HG03378 (cell line): ENCODE results near the gene AAMP.

Experiments
- ATAC-seq: cut with Tn5 transposase; IDR thresholded peaks from one replicate; pipeline ENCODE4 v1.9.1; 2021; ENCODE audit warnings: mild to moderate bottlenecking, moderate library complexity; ENCODE audit not compliant: unreplicated experiment

AAMP gene

DNA sequence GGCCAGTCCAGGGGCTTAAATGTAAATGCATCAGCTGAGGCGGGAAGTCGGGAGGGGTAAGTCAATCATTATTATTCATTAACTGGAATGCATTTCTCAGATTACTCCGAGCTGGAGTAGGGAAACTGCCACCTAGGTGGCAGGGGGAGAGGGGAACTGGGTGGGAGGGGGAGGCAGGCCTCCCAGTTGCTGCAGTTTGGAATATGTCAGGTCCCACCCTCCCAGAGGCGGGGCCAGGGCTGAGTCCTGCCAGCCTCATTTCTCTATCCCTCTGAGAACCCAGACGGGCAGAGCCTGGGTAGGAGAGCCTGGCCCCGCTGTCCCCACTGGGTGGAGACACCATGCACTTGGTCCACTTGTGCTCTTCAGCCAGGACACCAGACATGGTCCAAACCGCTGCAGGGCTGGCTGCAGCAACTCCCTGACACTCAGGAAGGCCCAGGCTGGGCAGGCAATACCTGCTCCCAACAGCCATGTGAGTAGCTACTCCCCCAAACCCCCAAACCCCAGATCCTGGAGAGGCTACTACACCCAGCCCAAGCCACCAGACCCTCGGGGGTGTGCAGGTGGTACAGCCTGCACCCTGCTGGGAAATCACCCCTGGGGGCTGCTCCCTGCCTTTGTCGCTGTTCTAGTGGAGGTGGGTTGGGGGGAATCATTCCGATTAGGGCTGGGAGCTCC is 9.1 kb downstream of the AAMP start, which contains the start of gene GPBAR1:
Gene GPBAR1 (plus strand): TSS at position 274 of the 681 bp plus-strand sequence. CDS start 1,710 bp downstream, outside the sequence.
- no peak for ATAC-seq

DNA sequence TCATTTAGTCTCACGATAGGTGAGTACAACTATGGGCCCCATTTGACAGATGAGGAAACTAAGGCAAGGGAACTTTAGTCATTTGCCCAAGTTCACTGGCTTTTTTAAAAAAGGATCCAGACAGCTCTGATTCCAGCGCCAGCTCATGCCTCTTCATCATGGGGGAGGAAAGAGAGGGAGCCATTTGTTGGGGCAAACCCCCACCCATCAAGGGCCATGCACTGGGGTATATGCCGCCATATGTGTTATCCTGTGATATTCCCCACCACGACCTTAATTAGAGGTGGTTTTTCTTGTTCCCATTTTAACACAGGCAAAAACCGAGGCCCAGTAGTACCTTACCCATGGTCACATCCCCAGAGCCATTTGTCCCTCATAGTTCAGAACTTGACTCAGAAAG is 9.8 kb downstream of the AAMP start:
- no peak for ATAC-seq

GRCh38 chr2:218259099-218259961 is 10.6 kb downstream of the AAMP start:
- no peak for ATAC-seq

- ATAC-seq, result peak; percentile 61
Measured at GRCh38 chr2:218257390-218257981, 12.5 kb downstream of the AAMP start.

- no peak for ATAC-seq
Measured at GRCh38 chr2:218256612-218257350, 13.2 kb downstream of the AAMP start.

DNA sequence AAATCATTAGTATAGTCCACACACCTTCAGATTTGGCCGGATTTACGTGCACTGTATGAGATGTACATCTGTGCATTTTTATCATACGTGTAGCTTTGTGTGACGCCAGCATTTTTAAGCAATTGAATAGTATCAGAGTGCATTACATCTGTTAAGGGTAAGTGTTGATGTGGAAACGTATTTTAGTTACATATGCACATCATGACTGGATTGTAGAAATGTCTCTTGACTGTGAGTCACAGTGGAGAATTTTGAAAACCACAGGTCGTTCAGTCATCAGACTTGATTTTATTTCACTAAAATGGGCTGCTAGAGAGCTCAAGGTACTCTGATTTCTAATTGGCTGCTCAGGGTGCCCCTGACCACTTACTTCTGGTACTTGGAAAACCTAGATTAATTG is 14.5 kb downstream of the AAMP start:
- ATAC-seq, result no peak

- ATAC-seq, result no peak
Measured at GRCh38 chr2:218253232-218253625, 16.7 kb downstream of the AAMP start.

GRCh38 chr2:218252509-218253231 is 17.3 kb downstream of the AAMP start:
- no peak for ATAC-seq

DNA sequence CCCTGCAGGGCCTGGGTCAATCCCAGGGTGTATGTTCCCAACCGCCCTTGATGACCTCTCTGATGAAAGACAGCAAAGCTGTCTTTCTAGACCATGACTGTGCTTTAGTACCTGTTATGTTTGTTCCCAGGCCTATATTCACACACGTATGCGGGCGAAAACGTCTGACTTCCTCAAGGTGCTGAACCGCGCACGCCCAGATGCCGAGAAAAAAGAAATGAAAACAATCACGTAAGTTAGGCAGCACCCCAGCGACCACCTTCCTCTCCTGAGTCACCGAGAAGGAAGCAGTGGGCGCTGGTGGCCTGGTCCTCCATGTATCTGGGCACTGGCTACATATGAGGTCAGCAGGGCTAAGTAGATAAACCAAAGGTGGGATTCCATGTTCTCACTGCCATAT is 20.2 kb downstream of the AAMP start:
- no peak for ATAC-seq

DNA sequence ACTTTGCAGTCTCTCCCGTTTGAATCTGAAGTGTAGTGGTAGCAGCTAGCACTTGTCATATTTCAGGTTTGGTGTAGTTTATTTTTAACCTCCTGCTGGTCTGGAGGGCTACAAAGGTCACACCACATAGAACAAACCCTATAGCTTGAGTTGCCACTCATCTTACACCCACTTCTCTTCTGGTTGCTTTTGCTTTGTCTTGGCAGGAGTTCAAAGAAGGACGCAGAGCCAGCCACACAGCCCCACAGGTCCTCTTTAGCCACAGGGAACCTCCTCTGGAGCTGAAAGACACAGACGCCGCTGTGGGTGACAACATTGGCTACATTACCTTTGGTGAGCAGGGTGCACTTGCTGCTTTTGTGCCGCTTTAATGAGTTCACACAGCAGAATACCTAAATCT is 24.7 kb downstream of the AAMP start:
- no peak for ATAC-seq

GRCh38 chr2:218244665-218245064 is 25.3 kb downstream of the AAMP start:
- no peak for ATAC-seq

DNA sequence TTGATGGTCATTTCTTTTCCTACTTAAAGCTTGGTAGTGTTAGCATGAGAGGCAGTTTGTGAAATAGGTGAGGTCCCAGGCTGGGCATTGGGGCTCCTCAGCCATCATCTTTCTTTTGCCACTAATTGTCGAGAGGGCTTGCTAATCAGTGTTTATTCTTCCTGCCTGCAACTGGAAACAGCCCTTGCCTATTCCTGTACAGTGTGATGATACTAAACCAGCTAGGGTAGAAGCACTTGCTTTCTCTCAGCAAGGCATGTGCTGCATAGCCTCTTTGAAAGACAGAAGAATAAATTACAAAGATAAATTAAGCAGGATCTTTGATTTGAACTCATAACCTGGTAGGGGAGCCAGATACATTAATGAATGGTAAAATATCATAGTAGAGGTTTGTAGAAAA is 25.7 kb downstream of the AAMP start:
- ATAC-seq, result no peak

DNA sequence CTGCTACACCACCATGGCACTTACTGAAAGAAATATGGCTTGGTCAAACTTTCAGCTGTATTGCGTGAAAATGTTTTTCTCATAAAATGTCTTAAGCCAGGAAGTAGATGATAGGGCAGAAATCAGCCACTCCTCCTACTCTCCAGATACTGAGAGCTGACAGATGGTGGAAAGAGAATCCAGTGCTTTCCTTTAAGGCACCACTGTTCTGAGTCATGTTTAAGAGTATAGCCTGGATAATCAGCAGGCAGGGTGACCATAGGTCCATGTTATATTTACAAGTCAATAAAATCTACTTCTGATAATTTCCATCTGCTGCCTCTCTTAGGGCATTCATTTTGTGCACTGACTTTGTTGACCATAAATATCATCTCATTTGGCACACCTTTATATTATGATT is 31.1 kb downstream of the AAMP start:
- ATAC-seq, result no peak

DNA sequence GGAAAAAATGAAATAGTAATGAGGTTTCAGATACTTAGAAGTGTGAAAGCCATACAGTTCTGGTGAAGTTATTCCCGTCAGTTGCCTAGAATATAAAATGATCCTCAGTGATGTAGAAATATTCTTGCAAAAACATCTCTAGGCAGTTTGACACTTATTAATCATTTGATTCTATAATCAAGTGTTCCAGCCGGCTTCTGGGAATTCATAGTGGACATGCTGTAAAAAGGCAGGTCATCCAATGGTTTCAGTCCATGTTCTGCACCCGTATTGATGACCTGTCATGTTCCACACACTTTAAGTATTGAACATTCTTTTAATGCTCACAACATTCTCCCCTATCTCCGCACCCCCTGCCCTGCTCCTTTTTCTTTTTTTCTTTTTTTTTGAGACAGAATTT is 33.1 kb downstream of the AAMP start:
- ATAC-seq, result no peak

DNA sequence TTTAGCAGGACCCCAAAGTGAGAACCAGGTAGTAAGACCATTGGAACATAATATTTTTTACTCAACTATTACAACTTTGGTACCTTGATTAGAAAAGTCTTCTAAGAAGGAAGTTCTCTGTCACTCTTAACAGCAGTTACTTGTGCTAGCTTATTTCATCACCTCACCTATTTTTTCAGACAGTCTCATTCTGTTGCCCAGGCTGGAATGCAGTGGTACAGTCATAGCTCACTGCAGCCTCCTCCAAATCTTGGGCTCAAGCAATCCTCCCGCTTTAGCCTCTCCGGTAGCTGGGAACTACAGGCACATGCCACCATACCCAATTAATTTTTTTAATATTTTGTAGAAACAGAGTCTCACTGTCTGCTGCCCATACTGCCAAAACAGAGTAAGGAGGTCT is 34.9 kb downstream of the AAMP start:
- no peak for ATAC-seq

- ATAC-seq, result no peak
Measured at GRCh38 chr2:218234521-218234920, 35.4 kb downstream of the AAMP start.

DNA sequence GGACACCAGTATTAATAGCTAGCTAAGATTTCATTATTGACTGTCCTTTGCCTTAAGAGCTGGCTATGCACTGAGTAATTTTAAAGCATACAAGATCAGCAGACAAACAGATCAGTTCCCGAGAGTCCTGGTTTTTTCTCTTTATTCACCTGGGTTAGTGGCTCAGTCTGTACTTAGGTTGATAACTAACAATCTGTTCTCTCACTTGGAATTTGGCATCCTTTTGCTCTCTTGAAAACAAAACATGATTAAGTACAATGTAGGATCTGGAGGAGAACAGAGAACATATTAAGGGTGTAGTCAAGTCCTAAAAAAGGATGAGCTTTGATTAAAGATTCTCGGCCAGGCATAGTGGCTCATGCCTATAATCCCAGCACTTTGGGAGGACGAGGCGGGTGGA is 36.4 kb downstream of the AAMP start:
- ATAC-seq, result no peak

DNA sequence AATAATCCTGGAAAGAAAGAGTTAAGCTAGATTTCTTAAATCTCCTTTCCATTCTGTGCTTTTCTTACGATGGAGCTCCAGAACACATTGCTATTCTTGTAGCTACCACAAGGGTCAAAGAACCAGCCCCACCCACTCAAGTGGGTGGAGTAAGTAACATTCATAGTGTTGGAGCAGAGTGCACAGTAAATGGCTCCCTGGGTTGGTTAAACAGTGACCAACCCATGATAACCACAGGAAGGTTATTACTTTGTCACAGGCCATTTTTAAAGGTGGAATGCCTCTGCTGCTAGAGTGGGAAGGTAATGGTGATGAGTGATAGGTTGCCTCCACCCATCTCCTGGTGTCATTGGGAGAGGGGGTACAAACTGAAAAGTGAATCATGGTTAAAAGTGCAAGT is 39.1 kb downstream of the AAMP start:
- peak; percentile 70 for ATAC-seq

DNA sequence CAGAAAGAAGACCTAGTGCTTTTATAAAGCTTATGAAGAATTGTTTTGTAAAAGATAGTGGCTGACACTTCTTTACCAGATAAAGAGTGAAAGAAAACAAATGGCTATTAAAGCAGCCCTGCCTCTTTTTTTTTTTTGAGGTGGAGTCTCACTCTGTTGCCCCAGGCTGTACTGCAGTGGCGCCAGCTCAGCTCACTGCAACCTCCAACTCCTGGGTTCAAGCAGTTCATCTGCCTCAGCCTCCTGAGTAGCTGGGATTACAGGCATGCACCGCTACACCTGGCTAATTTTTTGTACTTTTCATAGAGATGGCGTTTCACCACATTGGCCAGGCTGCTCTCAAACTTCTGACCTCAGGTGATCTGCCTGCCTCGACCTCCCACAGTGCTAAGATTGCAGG is 40.1 kb downstream of the AAMP start:
- ATAC-seq, result no peak

GRCh38 chr2:218229239-218229638 is 40.7 kb downstream of the AAMP start:
- ATAC-seq, result peak; percentile 87
